Cerebellar nuclear complex (tissue), 1 donor: Measurements from ENCODE around the gene TMEM184C.

ENCODE experiments used
- DNase-seq, 2 experiments: peaks; one replicate each; lab custom pipeline; 2025; lab: John Stamatoyannopoulos, UW

The TMEM184C gene

GRCh38 chr4:147599769-147600168, 17.4 kb upstream of the TMEM184C start:
- no peak for DNase-seq

- no peak for DNase-seq
These were observed 11.7 kb upstream of the TMEM184C start for GRCh38 chr4:147605499-147605898.

GRCh38 chr4:147607471-147607870, 9.7 kb upstream of the TMEM184C start:
- no peak for DNase-seq

GRCh38 chr4:147610686-147611085, 6.5 kb upstream of the TMEM184C start:
- DNase-seq: no peak

- no peak for DNase-seq
These were observed 386 bp upstream of the TMEM184C start for GRCh38 chr4:147616849-147617172.

- no peak for DNase-seq
These were observed 869 bp downstream of the TMEM184C start for GRCh38 chr4:147617841-147618691.

- DNase-seq: no peak
These were observed 3.1 kb downstream of the TMEM184C start for GRCh38 chr4:147620315-147620714.

- DNase-seq: no peak
These were observed 8.5 kb downstream of the TMEM184C start for GRCh38 chr4:147625733-147626132.

- no peak for DNase-seq
These were observed 9.7 kb downstream of the TMEM184C start for GRCh38 chr4:147626903-147627302.

GRCh38 chr4:147628415-147628814, 11.2 kb downstream of the TMEM184C start:
- DNase-seq: no peak

- DNase-seq: no peak
These were observed 12.9 kb downstream of the TMEM184C start for GRCh38 chr4:147629783-147630730.

GRCh38 chr4:147633113-147633512, 15.9 kb downstream of the TMEM184C start:
- DNase-seq: no peak

GRCh38 chr4:147633643-147634042, 16.4 kb downstream of the TMEM184C start:
- no peak for DNase-seq

- no peak for DNase-seq
These were observed 18.2 kb downstream of the TMEM184C start for GRCh38 chr4:147635348-147635747.

GRCh38 chr4:147638365-147638764, 21.2 kb downstream of the TMEM184C start:
- no peak for DNase-seq

GRCh38 chr4:147638942-147639341, 21.7 kb downstream of the TMEM184C start:
- no peak for DNase-seq

GRCh38 chr4:147639388-147639787, 22.2 kb downstream of the TMEM184C start:
- DNase-seq: no peak

GRCh38 chr4:147640331-147640730, 23.1 kb downstream of the TMEM184C start:
- no peak for DNase-seq

GRCh38 chr4:147643616-147644015, 26.4 kb downstream of the TMEM184C start:
- no peak for DNase-seq

- no peak for DNase-seq
These were observed 27.3 kb downstream of the TMEM184C start for GRCh38 chr4:147644471-147644870.

- no peak for DNase-seq
These were observed 27.9 kb downstream of the TMEM184C start for GRCh38 chr4:147645099-147645498.

- DNase-seq: no peak
These were observed 31.5 kb downstream of the TMEM184C start for GRCh38 chr4:147648656-147649055.

- DNase-seq: no peak
These were observed 34.4 kb downstream of the TMEM184C start for GRCh38 chr4:147651563-147651962.
